WERI-Rb-1 (cell line): Measurements from ENCODE around the gene POFUT1.

ENCODE experiments used
- DNase-seq: peaks from one replicate; pipeline ENCODE4 v3.0.0-alpha.2; 2020
- H3K27ac ChIP-seq: fragments of 250-450 bp; sonication (Bioruptor Pico); 2 replicates; pipeline ENCODE4 v1.5.1; 2020; ENCODE audit warnings: mild to moderate bottlenecking, moderate library complexity
- H3K27me3 ChIP-seq: fragments of 250-450 bp; sonication (Bioruptor Pico); 2 replicates; pipeline ENCODE4 v1.5.1; 2021; ENCODE audit warnings: mild to moderate bottlenecking, low read depth, moderate library complexity; ENCODE audit not compliant: insufficient read depth, severe bottlenecking
- H3K36me3 ChIP-seq: fragments of 250-450 bp; sonication (Bioruptor Pico); 2 replicates; pipeline ENCODE4 v1.5.1; 2020; ENCODE audit warnings: mild to moderate bottlenecking, moderate library complexity
- H3K4me3 ChIP-seq: 2 replicates; pipeline ENCODE4 v1.5.1; 2011; ENCODE audit warnings: low read depth, mild to moderate bottlenecking, control low read depth, low read length
- H3K9me3 ChIP-seq: fragments of 250-450 bp; sonication (Bioruptor Pico); 2 replicates; pipeline ENCODE4 v1.5.1; 2021; ENCODE audit warnings: mild to moderate bottlenecking, moderate library complexity; ENCODE audit not compliant: severe bottlenecking
- CTCF ChIP-seq: IDR thresholded peaks from 2 replicates; pipeline ENCODE4 v1.5.1; 2011; ENCODE audit warnings: low read depth, mild to moderate bottlenecking, control low read depth, inconsistent platforms, low read length

The POFUT1 gene

DNA sequence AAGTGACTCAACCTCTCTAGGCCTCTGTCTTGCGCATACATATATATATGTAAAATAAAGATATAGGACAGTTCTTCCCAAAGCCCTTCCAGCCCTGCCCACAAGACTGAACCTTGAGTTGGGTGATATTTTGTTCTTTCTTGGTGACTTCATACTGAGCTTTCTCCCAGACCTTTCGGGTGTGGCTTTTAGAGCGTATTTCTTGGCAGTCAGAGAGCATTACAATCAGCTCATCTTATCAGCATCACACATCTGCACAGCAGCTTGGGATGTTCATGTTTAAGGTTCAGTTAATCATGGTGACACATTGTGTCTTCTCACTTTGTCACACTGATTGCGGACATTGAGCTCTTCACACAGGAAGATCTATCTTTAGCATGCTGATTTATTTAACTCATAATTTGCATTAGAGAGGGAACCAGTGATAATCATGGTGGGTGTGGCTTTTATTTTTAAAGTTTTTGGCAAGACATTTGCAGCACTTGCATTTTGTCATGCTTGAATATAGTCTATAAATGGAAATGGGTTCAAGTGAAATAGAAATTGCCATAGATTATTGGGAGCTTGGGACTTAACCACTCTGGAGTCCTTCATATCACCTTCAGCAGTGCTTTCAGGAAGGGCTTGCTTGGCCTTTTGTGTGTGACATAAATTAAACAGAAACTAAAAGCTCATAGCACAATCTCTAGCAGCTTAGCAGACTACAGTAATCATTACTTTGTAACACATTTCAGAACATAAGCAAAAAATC, 78.1 kb downstream of the POFUT1 start:
- Histone ChIP-seq H3K4me3 (no peak overlapping the region), H3K9me3 (no peaks in the 10 kb centered on the region), H3K27me3 (no peaks in the 10 kb centered on the region), H3K36me3 (no peaks in the 10 kb centered on the region; the same call in 1 of the 2 replicates), H3K27ac (no peak overlapping the region)
- no peak for DNase-seq
- TF ChIP-seq CTCF = no peak

DNA sequence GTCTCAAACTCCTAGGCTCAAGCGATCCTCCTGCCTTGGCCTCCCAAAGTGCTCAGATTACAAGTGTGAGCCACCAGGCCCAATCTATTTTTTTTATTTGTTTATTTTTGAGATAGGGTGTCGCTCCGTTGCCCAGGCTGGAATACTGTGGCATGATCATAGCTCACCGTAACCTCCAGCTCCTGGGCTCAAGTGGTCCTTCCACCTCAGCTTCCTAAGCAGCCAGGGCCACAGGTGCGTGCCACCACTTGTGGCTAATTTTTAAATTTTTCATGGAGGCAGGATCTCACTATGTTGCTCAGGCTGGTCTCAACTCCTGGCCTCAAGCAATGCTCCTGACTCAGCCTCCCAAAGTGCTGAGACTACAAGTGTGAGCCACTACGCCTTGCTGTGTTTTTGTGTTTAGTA, 79.6 kb downstream of the POFUT1 start:
- Histone ChIP-seq H3K27ac (no peak overlapping the region), H3K27me3 (no peaks in the 10 kb centered on the region), H3K36me3 (no peaks in the 10 kb centered on the region), H3K4me3 (no peak overlapping the region), H3K9me3 (no peaks in the 10 kb centered on the region)
- no peak for TF ChIP-seq CTCF
- DNase-seq = no peak
